NT2/D1 (cell line): ENCODE results near the gene SLC45A3.

Experiments
- DNase-seq: peaks from one replicate; pipeline ENCODE4 v3.0.0-alpha.2; 2011; ENCODE audit warnings: low read depth, low spot score
- H3K27me3 ChIP-seq: 2 replicates; pipeline ENCODE4 v1.6.0; 2011; ENCODE audit warnings: mild to moderate bottlenecking; ENCODE audit not compliant: insufficient read length, insufficient read depth
- H3K36me3 ChIP-seq: 2 replicates; pipeline ENCODE4 v1.6.1; 2011; ENCODE audit warnings: mild to moderate bottlenecking, low read length, mixed read lengths; ENCODE audit not compliant: insufficient read depth, insufficient read length
- H3K4me1 ChIP-seq: 2 replicates; pipeline ENCODE4 v1.5.1; 2011; ENCODE audit not compliant: insufficient read depth, insufficient read length
- H3K4me3 ChIP-seq: 2 replicates; pipeline ENCODE4 v1.5.1; 2011; ENCODE audit warnings: low read depth; ENCODE audit not compliant: insufficient read length
- H3K9ac ChIP-seq: 2 replicates; pipeline ENCODE4 v1.6.0; 2011; ENCODE audit warnings: low read depth; ENCODE audit not compliant: insufficient read length
- H3K9me3 ChIP-seq: 2 replicates; pipeline ENCODE4 v1.5.1; 2011; ENCODE audit warnings: mild to moderate bottlenecking, low read length; ENCODE audit not compliant: insufficient read depth
- SUZ12 ChIP-seq: IDR thresholded peaks from 2 replicates; pipeline ENCODE4 v1.6.1; 2011; ENCODE audit not compliant: insufficient read length, insufficient read depth; ENCODE audit errors: extremely low read depth
- YY1 ChIP-seq: IDR thresholded peaks from 2 replicates; pipeline ENCODE4 v1.6.1; 2011; ENCODE audit not compliant: insufficient read length, insufficient read depth
- ZNF274 ChIP-seq: IDR thresholded peaks from 2 replicates; pipeline ENCODE4 v1.6.1; 2011; ENCODE audit warnings: mild to moderate bottlenecking, low read depth, low read length

The SLC45A3 gene

DNA sequence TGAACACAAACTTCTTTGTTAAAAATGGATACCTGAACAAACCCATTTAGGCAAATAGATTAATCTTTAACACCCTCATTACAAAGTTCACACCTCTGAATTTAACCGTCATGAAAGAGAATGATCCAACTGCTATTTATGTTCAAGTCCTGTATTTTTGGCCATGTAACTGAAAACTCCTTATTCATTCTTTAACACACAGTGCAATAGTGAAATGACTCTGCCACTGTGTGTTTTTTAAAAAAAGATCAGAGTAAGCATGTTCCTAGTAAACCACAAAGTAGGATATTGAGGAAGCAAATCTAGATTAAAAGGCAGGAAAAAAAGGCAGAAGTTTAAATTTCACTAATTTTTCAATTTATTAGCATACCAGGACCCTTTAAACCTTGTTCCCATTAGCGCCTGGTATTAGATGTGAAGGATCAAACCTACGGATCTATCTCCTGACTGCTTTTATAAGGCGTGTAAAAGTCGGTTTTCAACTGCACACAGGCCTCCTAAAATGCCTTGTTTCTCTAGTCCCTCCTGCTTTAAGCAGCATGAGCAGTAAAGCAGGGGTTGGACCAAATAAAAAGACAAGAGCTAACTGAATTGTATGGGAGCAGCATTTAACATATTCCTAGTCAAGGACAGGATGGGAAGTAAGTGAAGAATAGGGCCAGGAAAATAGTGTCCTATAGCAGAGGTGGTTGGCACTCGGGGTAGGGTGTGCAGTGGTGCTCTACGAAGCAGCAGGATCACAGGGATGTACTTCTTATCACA, 36.2 kb upstream of the SLC45A3 start:
- TF ChIP-seq YY1 (no peak), ZNF274 (no peak), SUZ12 (no peak)
- Histone ChIP-seq H3K27me3 (no peaks in the 10 kb centered on the region), H3K9ac (no peak overlapping the region), H3K4me3 (no peak overlapping the region), H3K4me1 (no peaks in the 10 kb centered on the region), H3K9me3 (no peaks in the 10 kb centered on the region), H3K36me3 (peaks cover 70% of the 10 kb centered on the region)
- DNase-seq, result no peak

DNA sequence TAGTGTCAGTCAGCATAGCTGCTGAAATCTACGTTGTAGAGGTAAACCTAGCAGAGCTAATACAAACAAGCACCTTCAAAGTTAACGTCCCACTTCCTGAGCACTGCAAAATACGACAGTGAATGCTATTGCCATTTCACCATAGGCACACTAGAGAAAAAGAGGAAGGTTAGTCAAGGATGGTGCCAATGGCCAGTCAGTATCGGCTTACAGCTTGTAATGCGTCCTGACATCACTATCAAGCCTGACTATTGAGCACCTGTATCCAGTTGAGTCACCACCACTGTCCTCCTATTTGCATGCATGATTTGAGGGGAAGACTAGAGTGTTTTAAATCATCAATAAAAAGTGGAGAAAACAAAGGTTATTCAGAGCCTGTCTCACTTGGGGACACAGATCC, 35.3 kb upstream of the SLC45A3 start:
- Histone ChIP-seq H3K4me1 (no peaks in the 10 kb centered on the region), H3K27me3 (no peaks in the 10 kb centered on the region), H3K9me3 (no peaks in the 10 kb centered on the region), H3K4me3 (no peak overlapping the region), H3K9ac (no peak overlapping the region), H3K36me3 (peaks cover 68% of the 10 kb centered on the region)
- TF ChIP-seq ZNF274, result no peak
- no peak for TF ChIP-seq YY1
- TF ChIP-seq SUZ12, result no peak
- DNase-seq, result no peak

DNA sequence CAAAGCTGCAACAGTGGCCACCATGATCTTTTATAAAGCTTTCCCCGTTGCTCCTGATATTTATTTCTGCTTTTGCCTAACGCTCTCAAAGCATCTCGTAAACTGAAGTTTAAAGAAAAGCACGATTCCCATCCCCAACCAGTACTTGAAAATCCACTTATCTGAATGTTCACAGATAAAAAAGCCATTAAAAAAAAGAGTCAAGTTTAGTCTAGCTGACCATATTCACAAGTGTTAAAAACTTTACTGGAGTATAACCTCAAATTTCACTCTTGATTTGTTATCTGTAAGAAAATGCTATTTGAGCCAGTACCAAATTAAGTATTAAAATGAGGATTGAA, 34.6 kb upstream of the SLC45A3 start:
- Histone ChIP-seq H3K4me1 (no peaks in the 10 kb centered on the region), H3K36me3 (peaks cover 67% of the 10 kb centered on the region), H3K9ac (no peak overlapping the region), H3K27me3 (no peaks in the 10 kb centered on the region), H3K4me3 (no peak overlapping the region), H3K9me3 (no peaks in the 10 kb centered on the region)
- DNase-seq, result no peak
- TF ChIP-seq SUZ12 (no peak), YY1 (no peak), ZNF274 (no peak)

DNA sequence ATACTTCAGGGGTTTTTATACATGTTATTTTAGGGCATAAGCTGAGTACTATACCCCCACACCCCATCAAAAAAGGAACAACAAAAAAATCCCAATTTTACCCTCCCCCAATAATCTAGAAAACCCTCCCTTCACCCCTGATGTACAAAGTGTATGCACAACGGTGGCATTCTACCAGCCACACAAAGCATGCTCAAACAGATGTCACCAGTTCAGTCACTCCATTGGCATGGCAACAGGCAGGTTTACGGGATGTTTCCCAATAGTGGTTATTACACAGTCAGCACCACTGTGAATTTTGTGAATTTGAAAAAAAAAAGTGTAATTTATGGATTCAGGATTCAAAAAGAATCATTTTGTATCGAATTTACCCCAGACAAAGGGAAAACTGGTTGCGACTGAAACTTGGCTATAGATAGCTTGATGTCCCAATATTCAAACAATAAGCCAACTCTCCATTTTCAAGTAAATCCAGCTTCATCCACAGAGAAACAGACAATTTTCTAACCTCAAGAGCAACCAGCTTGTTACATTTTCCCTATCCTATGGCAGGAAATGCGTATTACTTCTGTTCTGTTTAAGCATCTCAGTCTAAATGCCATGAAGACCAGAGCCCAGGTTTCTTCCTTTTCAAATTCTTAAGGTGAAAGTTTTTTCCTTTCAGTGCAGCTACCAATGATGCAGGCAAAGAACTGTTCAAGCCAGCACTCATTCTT, 34.0 kb upstream of the SLC45A3 start:
- peaks cover 66% of the 10 kb centered on the region for H3K36me3 ChIP-seq

DNA sequence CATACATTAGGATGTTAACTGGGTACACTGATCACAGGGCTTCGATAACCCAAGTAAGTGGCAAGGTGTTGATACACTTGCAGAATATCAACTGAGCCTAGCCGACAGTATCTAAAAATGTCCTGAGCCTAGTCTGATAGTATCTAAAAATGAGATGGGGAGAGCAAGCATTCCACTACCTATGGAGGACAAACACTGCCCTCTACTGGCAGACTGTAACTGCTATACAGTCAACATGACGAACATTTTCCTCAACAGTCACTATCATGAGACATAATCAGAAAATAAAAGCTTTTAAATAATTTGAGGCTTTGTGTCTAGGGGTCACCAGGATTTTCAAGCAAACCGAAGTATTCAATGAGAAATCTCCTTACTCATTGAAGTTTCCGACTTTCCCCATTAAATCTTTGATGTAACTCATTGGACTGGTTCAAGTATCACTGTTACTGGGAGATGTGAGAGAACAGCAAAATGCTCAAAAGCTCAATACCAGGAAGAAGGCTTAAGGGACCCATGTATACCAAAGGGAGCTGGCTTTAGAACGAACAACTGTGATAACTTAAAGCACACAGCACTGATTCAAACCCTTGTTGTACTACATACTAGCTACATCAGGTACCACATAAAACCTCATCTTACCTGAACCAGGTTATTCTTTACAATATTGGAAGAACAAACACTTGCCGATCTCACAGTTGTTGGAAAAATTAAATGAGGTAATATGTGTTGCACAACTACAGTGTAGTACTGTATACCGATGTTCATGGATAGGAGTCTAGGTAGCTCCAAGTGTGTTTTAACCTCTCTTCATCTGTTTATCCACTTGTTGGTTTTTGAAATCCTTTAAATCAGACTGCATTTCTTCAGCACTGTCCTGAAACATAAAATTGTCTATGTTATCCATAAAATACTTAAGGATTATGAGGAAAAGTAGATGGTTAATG, 31.1 kb upstream of the SLC45A3 start:
- peak; percentile 77 for DNase-seq
- TF ChIP-seq ZNF274, result no peak
- TF ChIP-seq YY1, result no peak
- no peak for TF ChIP-seq SUZ12
- no peak overlapping the region for H3K9ac ChIP-seq
- H3K4me3 ChIP-seq, result no peak overlapping the region
- H3K9me3 ChIP-seq, result no peaks in the 10 kb centered on the region
- H3K36me3 ChIP-seq, result peaks cover 48% of the 10 kb centered on the region
- H3K4me1 ChIP-seq, result no peaks in the 10 kb centered on the region
- H3K27me3 ChIP-seq, result no peaks in the 10 kb centered on the region

More for the DNA sequence above, 34.0 kb upstream of the SLC45A3 start:
- no peak for DNase-seq
- Histone ChIP-seq H3K9me3 (no peaks in the 10 kb centered on the region), H3K27me3 (no peaks in the 10 kb centered on the region), H3K4me3 (no peak overlapping the region), H3K4me1 (no peaks in the 10 kb centered on the region), H3K9ac (no peak overlapping the region)
- no peak for TF ChIP-seq YY1
- no peak for TF ChIP-seq SUZ12
- no peak for TF ChIP-seq ZNF274

- H3K9ac ChIP-seq, result no peak overlapping the region
- H3K4me3 ChIP-seq, result no peak overlapping the region
- TF ChIP-seq SUZ12 (no peak), YY1 (no peak), ZNF274 (no peak)
- no peak for DNase-seq
- no peaks in the 10 kb centered on the region for H3K9me3 ChIP-seq
- peaks cover 43% of the 10 kb centered on the region for H3K36me3 ChIP-seq
- H3K4me1 ChIP-seq, result no peaks in the 10 kb centered on the region
- H3K27me3 ChIP-seq, result no peaks in the 10 kb centered on the region
Observed at GRCh38 chr1:205710201-205711062, 30.1 kb upstream of the SLC45A3 start.
